ENCODE results near the gene PHF21A.

DNA sequence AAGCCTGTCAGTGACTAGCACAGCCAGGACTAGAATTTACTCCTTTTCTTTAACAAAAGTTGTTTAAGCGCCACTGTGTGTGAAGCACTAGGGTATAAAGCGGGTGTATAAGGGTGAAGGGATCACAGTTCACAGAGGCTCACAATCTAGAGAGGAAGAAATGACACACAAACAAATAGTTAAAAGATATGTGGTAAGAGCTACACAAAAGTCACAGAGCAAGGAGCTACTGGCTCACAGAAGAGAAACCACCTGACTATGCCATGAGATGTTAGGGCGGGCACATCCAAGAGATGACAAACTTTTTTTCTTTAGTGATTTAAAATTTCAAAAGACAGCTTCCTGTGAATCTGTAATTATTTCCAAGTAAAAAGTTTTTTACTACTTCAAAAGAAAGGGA lies 55.6 kb downstream of the PHF21A start:
- TF ChIP-seq EZH2 (conservative IDR thresholded peaks at IDR 0.05; ENCODE audit: low read depth, low read length) = no peak
- TF ChIP-seq, protein P1, sequence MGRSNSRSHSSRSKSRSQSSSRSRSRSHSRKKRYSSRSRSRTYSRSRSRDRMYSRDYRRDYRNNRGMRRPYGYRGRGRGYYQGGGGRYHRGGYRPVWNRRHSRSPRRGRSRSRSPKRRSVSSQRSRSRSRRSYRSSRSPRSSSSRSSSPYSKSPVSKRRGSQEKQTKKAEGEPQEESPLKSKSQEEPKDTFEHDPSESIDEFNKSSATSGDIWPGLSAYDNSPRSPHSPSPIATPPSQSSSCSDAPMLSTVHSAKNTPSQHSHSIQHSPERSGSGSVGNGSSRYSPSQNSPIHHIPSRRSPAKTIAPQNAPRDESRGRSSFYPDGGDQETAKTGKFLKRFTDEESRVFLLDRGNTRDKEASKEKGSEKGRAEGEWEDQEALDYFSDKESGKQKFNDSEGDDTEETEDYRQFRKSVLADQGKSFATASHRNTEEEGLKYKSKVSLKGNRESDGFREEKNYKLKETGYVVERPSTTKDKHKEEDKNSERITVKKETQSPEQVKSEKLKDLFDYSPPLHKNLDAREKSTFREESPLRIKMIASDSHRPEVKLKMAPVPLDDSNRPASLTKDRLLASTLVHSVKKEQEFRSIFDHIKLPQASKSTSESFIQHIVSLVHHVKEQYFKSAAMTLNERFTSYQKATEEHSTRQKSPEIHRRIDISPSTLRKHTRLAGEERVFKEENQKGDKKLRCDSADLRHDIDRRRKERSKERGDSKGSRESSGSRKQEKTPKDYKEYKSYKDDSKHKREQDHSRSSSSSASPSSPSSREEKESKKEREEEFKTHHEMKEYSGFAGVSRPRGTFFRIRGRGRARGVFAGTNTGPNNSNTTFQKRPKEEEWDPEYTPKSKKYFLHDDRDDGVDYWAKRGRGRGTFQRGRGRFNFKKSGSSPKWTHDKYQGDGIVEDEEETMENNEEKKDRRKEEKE (IDR thresholded peaks at IDR 0.05) = no peak
- TF ChIP-seq HOXA3 (CRISPR knock-in tag; IDR thresholded peaks at IDR 0.05) = no peak
- TF ChIP-seq SP1 (IDR thresholded peaks at IDR 0.05) = no peak
- no peak for TF ChIP-seq SP1 (CRISPR knock-in tag; IDR thresholded peaks at IDR 0.05)
- TF ChIP-seq SMC3 (IDR thresholded peaks at IDR 0.05; ENCODE audit: low read length) = no peak
- TF ChIP-seq RFX5 (IDR thresholded peaks at IDR 0.05; ENCODE audit: low read depth, low read length) = no peak
- TF ChIP-seq CTCF (CRISPR knock-in tag; IDR thresholded peaks at IDR 0.05) = no peak
- no peak for TF ChIP-seq MAFF (IDR thresholded peaks at IDR 0.05; ENCODE audit: low read depth, low read length)
- TF ChIP-seq AKAP8 (CRISPR knock-in tag; IDR thresholded peaks at IDR 0.05) = no peak
- no peak for TF ChIP-seq NFE2L2 (IDR thresholded peaks at IDR 0.05; ENCODE audit: low read length)
- TF ChIP-seq RBAK (CRISPR knock-in tag; IDR thresholded peaks at IDR 0.05) = no peak
- no peak for TF ChIP-seq HMGXB4 (CRISPR knock-in tag; IDR thresholded peaks at IDR 0.05; ENCODE audit: borderline replicate concordance in 1 of 2, low read depth in 1 of 2)
- no peak for TF ChIP-seq ZNF317 (CRISPR knock-in tag; IDR thresholded peaks at IDR 0.05)
- no peak for TF ChIP-seq ELK4 (CRISPR knock-in tag; IDR thresholded peaks at IDR 0.05; ENCODE audit: borderline replicate concordance)
